OCI-M1 (cell line): ENCODE results near the gene NXPH4.
A peak's percentile ranks its signal among the peaks of the same experiment; 100 is the strongest.

Experiments used
- DNase-seq: peaks from one replicate; lab custom pipeline; 2025; lab: John Stamatoyannopoulos, UW

Gene NXPH4

DNA sequence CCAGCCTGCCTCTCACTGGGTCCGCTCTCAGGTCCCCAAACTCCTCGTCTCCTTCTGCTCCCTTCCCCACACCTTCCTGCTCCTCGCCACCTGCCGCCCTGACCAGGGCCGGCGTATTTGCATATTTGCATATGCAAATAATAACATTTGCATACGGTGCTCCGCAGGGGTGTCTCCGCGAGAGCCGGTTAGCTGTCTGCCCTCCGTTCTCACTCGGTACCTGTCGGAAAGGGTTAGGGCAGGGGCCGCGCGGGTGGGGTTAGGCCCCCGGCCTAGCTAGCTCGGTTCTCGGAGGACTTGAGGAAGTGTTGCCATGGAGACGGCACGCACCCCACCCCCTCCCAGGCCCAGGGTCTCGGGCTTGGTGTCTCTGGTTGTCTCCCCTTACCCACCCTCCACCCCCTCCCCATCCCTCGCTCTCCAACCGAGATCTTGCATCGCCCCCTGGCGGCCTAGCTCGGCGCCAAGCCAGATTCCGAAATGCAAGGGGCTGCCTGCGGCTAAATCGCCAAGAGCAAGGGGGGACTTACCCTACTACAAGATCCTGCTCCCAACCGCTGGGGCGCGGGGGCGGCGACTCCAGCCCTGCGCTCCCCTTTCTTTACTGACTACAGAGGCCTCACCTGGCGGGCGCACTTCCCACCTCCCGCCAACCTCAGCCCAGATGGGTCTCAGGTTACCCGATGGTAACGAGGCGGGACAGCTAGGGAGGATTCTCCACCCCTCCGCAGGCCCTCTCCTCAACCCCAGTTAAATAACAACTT lies 26.3 kb downstream of the NXPH4 start:
- DNase-seq = peak; percentile 64

DNA sequence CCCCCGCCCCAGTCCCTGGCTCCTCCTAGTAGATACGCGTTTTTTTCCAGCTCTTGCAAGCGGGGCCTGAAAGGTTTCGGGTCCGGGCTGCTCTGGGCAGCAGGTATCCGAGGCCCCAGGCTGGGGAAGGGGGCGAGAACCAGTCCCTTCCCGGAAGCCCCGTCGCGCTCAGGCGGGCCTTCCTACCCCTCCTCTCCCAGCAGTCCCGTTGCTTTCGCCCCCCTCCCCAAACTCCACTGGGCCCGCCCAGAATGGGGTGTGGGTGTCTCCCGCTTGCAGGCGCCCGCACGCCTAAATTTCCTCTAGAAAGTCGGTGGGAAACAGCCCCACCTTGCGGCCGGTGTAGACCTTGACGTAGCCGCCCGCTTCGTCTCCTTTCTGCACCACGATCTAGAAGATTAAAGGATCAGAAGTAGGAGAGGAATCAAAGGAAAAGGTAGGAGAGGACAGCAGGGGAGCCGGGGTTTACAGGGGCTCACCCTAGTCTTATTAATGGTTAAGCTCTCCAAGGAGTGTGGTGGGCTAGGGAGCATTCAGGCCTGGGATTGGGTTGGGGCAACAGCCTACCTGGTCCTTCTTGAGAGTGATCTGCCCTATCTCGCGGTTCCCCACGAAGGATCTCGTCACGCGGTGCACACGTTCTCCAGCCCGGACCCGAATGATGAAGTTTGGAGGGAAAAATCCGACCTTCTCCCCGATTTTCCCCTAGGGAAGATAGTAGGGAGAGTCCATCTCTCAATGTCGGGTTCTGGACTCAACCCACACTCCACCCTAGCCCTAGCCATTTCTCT lies 27.1 kb downstream of the NXPH4 start:
- peak; percentile 84 for DNase-seq

DNA sequence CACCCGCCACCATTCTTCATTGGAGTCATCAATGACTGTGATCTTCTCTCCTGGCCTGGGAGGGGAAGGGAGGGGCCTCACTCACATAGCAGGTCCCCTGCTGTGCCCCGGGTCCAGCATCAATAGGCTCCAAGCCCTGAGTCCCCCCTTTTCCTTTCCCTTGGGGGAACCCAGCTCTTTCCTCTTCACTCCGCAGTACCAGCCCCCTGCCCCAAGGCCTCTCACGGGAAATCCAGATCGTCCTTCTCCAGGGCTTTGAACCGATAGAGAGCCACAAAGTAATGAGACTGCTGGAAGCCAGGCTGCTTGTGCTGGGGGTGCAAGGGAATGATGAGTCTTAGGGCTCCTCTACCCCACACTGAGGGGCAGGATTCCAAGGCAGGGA lies 27.7 kb downstream of the NXPH4 start:
- no peak for DNase-seq

DNA sequence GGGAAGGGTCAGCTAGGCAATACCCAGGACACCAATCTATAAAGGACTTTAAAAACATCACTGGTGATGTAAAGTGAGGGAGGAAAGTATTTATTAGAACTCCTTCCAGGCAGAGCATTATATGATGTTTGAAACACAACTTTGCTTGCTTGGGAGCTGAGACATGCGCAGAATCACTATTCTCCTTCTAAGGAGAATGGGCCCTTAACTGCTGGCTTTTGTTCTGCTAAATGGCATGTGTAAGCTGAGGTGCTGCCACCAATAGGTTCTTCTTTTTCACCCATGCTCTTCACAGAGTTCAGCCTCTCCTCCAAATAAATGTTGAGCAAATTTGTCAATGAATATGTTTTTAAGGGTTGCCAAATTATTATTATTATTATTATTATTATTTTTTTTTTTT lies 30.4 kb downstream of the NXPH4 start:
- no peak for DNase-seq

DNA sequence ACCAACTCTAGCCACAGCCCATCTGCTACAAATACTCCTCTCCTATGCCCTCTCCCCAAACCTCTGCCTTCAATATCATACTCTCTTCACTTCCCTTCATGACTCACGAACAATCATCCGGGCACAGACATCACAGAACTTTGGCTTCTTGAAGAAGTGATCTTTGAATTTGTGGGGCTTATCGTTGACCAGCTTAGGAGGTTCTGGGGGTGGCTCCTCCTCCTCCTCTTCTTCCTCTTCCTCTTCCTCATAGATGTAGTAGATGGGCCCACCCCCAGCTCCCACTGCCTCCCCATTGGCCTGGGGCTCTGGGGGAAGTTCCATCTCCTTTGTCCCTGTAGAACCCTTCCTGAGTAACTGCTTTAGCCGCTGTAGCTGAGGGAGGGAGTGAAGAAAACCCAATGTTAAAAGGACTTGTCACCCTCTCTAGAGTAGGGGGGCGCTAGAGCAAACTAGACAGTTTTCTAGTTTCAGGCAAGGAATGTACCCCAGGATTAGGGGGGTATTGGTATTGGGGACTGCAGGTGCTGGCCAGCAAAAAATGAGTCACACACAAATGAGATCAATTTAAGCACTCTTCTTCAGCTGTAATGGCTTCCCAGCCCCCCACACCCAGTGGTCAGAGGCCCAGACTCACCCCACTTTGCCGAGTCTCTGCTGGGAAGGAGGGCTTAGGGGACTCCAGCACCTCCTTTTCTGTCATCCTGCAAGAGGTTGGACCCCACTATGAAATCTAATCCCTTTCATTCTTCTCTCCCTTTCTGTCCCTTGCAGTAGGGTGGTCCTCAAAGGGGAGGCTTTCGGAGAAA lies 32.5 kb downstream of the NXPH4 start:
- peak; percentile 90 for DNase-seq

DNA sequence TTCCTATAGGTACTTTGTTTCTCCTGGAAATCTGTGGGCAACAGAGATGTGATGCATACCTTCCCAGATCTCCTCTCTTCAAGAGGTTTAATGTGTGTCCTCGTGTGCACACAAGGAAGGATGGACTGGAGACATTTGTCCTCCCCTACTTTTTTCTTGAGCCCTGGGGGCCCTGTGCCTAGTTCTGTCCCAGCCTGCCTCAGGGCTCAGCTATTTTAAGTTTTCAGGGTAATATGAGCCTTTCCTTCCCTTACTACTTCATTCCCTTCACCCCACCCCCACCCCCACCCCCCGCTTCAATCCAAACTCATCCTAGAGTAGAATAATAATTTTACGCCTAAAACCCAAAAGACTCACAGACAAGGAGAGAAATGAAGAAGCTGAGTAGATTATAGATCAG lies 33.9 kb downstream of the NXPH4 start:
- DNase-seq = no peak

DNA sequence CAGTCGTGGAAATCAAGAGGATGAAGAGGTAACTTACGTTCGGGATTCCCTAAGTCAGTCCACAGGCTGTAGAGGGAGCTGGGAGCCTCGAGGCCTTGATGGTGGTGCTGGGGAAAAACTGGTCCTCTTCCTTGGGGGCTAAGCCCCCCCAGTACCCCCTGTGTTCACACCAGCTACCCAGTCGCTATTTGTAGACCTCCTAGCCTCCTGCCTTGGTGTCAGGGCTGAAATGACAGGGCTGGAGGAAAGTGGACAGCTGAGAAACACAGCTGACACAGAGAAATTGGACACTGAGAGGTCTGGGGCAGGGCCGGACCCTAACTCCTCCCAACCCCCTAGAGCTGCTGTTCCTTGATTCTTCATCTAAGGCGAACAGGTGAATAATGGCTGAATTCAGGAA lies 34.4 kb downstream of the NXPH4 start, which contains the start of gene STAC3:
TSS of gene STAC3 (minus strand) at position 232 of the 400 bp plus-strand sequence. CDS start 1,551 bp downstream, outside the sequence.
- no peak for DNase-seq

DNA sequence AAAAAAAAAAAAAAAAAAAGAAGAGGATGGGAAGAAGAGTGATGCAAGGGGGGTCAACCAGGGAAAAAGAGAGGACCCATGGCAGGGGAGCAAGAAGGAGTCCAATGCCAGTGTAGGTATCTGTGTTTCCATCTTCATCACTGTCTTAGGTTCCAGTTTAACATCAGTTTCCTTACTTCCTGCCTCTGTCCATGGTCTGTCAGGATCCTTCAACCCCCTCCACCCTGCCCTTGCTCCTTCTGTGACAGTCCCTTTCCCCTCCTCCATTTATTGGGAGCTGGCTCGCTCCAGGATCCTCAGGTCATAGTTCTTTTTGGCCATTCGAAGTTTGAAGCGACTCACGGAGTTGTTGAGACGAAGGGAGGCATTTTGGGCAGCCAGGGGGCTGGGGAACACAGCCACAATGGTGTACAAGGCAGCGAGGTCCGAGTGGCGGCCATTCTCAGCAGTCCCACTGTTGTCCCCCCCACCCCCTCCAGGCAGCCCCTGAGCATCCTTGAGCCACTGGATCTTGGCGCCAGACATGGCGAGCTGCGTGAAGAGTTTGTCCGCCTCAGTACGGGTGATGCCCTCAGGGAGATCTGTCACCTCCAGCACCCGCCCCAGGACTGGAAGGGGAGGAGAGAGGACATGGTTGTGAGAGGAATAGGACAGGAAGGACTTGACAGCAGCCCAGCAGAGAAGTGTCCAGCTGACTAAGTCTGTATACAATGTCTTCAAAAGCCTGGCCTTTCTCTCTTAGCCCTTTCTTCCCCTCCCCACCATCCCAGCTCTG lies 38.1 kb downstream of the NXPH4 start:
- no peak for DNase-seq

DNA sequence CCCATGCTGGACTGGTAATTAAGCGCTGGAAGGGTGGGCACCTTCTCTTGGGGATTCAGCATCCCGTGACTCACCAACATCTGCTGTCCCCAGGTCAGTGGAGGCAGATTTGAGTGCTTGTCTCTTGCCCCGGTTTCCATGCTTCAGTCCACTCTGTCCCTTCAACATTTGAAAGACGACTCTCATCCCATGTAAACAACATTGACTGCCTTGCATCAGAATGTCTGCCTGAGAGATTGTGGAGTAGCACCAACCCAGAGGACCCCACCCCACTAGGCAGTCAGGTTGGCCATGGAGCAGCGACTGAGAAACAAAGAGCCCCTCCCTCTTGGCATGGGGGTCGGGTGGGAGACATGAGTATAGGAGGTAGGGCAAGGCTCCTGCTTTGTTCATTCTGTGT lies 39.3 kb downstream of the NXPH4 start:
- DNase-seq = no peak

DNA sequence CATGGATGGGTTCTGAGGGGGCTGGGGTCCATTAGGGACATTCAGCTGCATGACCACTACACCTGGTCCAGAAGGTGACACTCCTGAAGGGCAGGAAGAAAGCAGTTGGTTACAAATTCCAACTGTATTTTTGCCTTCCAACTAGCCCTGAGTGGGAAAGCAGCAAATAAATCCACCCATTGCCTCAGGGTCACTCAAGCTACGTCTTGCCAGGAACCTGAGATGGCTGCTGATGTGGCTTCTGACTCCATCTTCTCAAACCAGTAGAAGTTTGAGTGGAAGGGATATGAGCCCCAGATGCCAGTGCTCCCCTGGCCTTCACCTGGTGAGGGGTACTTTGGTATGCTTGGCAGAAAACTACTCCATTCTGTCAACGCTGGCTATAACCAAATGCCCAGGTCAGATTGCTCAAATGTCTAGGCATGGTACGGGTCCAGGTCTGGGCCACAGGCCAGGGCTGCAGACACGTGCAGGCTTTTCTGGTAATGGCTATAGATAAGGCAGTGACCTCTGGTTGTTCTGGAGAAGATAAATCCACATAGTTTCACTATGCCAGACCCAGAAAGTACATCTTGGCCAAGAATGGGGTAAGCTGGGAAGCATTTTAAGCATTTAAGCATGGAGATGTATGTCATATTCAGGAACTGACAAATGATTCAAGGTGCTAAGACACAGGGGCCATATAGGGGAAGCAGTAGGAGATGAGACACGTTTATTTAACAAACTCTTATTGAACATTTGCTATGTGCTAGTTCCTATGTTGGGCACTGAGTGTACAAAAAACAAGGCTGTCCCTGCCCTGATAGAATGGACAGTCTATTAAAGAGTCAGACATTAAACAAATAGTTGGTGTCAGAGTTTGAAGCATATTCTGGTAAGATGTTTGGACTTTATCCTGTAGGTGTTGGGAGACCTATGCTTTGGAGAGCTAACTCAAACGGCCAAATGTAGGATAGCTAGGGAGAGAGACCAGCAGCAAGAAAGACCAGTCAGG lies 42.7 kb downstream of the NXPH4 start:
- peak; percentile 41 for DNase-seq

DNA sequence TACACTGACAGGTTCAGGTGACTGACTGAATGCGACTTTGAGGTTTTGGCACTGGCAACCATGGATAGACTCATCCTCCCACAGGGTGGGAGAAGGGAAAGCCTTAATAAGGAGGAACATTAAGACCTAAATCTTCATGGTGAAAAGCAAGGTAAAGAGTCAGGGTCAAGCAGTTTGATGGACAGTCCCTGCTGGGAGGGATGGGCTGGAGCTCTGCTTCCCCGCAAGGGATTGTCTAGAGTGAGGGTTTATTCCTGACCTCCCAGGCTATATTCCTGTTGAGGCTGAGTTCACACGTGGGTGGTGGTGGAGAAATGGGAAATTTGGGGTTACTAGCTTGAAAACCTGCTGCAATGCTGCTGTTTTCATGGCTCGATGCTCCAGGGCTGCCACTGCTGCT lies 43.8 kb downstream of the NXPH4 start:
- no peak for DNase-seq

DNA sequence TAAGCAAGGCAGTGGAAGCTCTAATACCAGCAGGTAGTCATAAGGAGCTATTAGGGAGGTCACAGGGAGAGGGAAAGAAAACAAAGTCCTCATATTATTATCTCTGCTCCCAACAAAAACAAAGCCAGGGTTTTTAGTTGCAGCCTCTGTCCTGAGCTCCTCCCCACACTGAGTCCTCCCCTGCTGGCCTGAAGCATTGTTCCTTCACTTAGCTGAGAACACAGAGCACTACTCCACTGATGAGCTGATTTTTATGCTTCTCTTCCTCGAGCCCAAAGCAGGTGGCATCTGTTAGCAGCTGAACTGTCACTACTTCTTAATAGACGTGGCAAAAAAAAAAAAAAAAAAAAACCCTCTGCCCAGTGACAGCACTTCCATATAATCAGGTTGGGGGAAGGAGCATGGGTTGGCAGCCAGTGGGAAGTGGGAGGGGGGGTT lies 44.9 kb downstream of the NXPH4 start:
- no peak for DNase-seq

DNA sequence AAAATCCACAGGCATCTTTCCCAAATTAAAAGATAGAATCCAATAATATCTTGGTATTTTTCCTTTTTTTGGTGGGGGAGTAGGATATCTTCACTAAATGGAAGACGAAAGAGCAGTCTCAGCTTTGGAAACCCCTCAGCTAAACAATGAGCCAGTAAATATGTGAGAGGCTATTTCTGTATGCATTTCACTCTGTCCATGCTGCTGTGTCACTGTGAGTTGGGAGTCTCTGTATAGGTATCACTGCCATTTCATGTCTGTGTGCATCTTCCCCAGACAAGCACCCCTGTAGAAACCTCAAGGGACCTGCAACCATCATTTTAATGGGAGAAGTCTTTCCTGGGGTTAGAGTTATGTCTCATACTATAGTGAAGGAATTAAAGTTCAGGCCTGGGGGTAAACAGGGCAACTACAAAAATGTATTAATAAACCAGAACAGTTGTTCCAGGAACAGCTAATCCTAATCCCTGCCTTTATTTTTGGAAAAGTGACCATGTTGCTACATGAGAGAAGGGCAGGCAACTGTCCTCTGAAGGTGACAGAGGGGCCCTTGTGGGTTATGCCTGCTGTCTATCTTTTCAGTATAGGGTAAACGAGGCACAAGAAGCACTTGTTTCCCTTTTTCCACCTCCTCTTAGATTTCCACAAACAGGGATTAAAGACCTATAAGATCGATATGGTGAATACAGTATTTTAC lies 45.7 kb downstream of the NXPH4 start:
- no peak for DNase-seq

DNA sequence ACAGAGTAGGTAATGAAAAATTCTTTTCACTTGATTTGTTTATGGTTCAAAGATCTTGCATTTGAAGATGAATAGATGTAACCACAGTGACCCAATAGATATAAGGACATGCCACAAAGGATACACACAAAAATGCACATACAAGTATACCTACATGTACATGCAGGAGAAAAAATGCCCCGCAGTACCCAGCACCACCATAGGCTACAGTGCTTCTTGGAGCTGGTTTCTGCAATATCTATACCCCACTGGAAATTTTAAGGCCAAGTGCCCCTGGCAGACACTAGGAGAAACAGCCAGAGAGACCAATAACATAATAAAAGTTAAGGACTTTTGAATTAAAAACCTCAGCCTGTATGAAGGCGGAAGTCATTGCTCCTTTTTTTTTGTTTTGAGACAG lies 46.5 kb downstream of the NXPH4 start:
- DNase-seq = no peak

DNA sequence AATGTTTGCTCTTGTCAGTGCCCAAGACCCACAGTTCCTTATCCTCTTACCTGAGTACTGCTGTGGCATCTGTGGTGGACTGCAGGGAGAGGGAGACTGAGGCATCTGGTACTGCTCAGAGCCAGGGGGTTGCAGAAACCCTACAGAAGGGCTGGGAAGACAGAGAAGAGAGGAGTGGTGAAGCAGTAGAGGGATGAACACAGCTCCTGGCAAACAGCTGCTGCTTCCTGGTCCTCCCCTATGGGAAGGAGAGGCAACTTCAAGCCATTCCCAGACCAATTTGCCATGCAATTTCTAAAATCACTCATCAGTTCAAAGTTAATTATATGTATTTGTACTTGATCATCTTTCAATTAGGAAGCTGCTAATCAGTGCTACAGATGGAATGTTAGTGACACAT lies 50.1 kb downstream of the NXPH4 start:
- DNase-seq = no peak

DNA sequence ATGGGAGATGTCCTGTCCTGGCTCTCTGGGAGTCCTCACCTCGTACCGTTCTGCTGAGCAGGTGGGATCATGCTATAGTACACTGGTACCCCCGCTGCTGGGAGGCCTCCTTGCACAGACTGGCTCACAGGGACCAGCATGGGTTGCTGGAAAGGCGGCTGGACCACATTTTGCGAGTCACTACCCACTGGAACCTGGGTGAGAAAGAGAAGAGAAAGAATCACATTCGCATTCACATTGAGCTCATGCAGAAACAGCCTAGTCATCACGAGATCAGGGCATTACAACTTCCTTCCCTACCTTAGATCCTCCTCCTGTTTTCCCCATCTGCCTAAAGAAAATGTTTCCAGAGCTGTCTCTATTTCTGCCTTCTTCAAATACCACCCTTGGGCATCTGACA lies 51.7 kb downstream of the NXPH4 start:
- DNase-seq = no peak

DNA sequence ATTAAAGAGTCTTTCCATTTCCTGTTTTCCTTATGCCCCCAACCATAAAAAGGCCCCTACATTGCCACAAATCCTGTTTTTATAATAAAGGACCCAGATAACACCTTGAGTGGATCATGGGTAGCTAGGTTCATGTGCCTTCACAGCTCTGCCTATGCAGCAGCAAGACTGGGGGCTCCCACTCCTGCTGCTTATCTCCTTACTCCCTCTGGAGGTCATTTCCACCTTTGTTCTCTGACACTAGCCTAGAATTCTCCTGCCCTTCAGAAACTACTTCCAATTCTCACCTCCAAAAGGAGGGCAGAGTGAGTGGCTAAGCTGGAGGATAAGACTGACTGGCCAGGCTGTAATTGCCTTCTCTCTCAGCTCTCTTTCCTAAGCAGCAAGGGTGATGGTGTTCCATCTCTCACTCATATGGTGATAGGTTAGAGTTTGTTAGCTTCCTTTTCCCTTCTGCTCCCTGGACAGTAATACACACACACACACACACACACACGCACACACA lies 54.4 kb downstream of the NXPH4 start:
- no peak for DNase-seq

DNA sequence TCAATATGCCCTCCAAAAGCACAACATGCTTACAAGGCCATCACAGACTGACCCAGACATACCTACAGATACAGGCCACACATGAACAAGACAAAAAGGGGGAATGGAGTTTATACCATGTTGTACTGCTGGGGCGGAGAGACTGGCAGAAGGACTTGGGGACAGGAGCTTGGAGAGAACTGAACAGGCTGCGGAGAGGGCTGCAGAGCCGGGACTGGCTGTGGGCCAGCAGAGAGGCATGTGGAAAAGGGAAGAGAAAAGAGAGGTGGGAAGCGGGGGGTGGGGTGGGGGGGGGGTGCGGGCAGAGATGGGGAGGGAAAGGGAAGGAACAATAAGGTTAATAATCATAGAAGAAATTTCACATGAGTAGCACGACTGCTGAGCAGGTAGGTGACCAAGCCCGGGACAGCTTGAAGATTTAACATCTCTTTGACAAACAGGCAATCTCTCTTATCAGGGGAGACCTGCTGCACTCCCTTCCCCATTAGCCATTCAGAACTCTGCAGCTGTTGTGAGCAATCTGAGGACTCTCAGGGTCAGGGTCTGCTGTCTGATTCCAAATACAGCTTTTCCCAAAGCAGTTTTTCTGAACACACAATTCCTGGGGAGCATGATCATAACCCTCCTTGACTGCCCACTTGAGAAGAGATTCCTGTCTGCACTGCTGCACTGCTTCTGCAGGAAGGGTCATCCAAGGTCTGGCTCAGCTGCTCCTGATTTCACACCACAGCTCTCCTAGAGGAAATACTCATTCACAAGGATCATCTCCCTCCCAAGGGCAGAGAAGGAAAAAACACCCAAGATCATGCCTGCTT lies 56.0 kb downstream of the NXPH4 start:
- peak; percentile 7 for DNase-seq

DNA sequence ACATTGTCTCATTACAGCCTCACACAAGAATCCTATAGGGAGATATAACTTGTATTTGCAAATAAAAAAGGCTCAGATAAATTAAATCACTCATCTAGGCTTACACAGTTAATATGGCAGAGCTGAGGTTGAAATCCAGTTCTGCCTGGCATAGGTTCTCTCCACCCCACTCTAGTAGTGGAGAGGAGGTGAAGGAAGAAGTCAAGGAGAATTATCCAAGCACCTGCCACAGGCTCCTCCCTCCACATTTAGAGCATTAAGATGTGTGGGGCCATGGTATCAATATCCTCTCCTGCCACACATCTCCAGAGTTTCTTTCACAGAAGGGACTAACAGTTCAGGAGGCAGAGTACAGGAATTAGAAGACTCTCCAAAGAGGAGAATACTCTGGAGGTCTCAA lies 56.9 kb downstream of the NXPH4 start:
- DNase-seq = no peak
